K562 (cell line): ENCODE results near the gene LMLN. TPM values are rescaled to one million over a fixed set of nuclear protein-coding genes. Genes with fewer than 3 reads are reported as not detected.

Experiments used
- ATAC-seq: fragments of 200-7000 bp; cut with Tn5 transposase; 3 replicates; pipeline ENCODE4 v1.9.1; 2020; ENCODE audit warnings: moderate library complexity
- BruUV-seq: library from RNA; stranded (reverse); fragments of 400-500 nt; replicated peaks from 2 replicates; lab custom pipeline; 2021; lab: Mats Ljungman, UMichigan
- CTCF ChIA-PET: fragments of 300-600 bp; formaldehyde crosslinking; extraction: SDS; loops from one replicate; lab custom pipeline; 2021; ENCODE audit warnings: low intra/inter-chr PET ratio; lab: Yijun Ruan, JAX
- POLR2A ChIA-PET: fragments of 300-600, 350-650 bp; sonication (Branson Sonifier 250); formaldehyde crosslinking; extraction: SDS; loops from one replicate; lab custom pipeline; 2021; ENCODE audit warnings: antibody characterized with exemption, inconsistent platforms; lab: Yijun Ruan, JAX
- DNase-seq, 4 experiments: peaks; one replicate each; pipeline versions ENCODE4 v3.0.0 to v3.0.0-alpha.2; 2011 to 2018; ENCODE audit warnings: low spot score in 3 of 4, mixed read lengths in 3 of 4; ENCODE audit errors: extremely low read depth in 1 of 4
- FAIRE-seq: peaks from 2 replicates; lab custom pipeline; 2011; peaks lifted over from hg19 to GRCh38; lab: Jason Lieb, UNC
- H2AFZ ChIP-seq: 2 replicates; pipeline ENCODE4 v1.6.0; 2011; ENCODE audit warnings: low read depth, low read length, control low read depth, inconsistent platforms
- H3K27ac ChIP-seq: fragments of 200-600 bp; 3 replicates; pipeline ENCODE4 v1.8.0; 2011; ENCODE audit warnings: low read depth, mild to moderate bottlenecking, control low read depth, inconsistent platforms, low read length, moderate library complexity, mixed read lengths; ENCODE audit errors: extremely low read depth
- H3K27me3 ChIP-seq, 2 experiments: fragments of 300-600 bp in 1 of 2; 2 replicates in 1 of 2; 3 replicates in 1 of 2; pipeline versions ENCODE4 v1.6.0 to v1.8.0; 2011; ENCODE audit warnings: inconsistent platforms in 2 of 2, low read length in 2 of 2, mild to moderate bottlenecking in 1 of 2, mixed read lengths in 1 of 2, moderate library complexity in 1 of 2; ENCODE audit not compliant: control insufficient read depth in 2 of 2, insufficient read depth in 2 of 2
- H3K36me3 ChIP-seq: fragments of 300-600 bp; 3 replicates; pipeline ENCODE4 v1.8.0; 2011; ENCODE audit warnings: mild to moderate bottlenecking, low read length, inconsistent platforms; ENCODE audit not compliant: control insufficient read depth, insufficient read depth
- H3K4me1 ChIP-seq, 2 experiments: fragments of 200-600 bp in 1 of 2; replicated peaks in 1 of 2; 2 replicates in 1 of 2; 3 replicates in 1 of 2; pipeline versions ENCODE4 v1.5.1 to v1.8.0; 2011; ENCODE audit warnings: inconsistent platforms in 2 of 2, low read length in 2 of 2, mild to moderate bottlenecking in 1 of 2, mixed read lengths in 1 of 2, moderate library complexity in 1 of 2; ENCODE audit not compliant: control insufficient read depth in 2 of 2, insufficient read depth in 2 of 2
- H3K4me2 ChIP-seq: 2 replicates; pipeline ENCODE4 v1.6.1; 2011; ENCODE audit warnings: low read length, control low read depth, inconsistent platforms, mixed read lengths; ENCODE audit not compliant: insufficient read depth
- H3K4me3 ChIP-seq: fragments of 200-600 bp; sonication (generic), shearing (Covaris generic); 2 replicates; pipeline ENCODE4 v1.5.1; 2016; ENCODE audit warnings: control low read depth, inconsistent platforms
- H3K79me2 ChIP-seq: fragments of 200-600 bp; 3 replicates; pipeline ENCODE4 v1.8.0; 2011; ENCODE audit warnings: low read length, inconsistent platforms; ENCODE audit not compliant: control insufficient read depth, insufficient read depth
- H3K9ac ChIP-seq, 2 experiments: 2 replicates each; pipeline versions ENCODE4 v1.6.0 to v1.6.1; 2011; ENCODE audit warnings: low read depth in 2 of 2, low read length in 2 of 2, control low read depth in 1 of 2, inconsistent platforms in 1 of 2, mild to moderate bottlenecking in 1 of 2, mixed read lengths in 1 of 2; ENCODE audit not compliant: insufficient read depth in 1 of 2
- H3K9me1 ChIP-seq: one replicate; pipeline ENCODE4 v1.6.0; 2011; ENCODE audit warnings: inconsistent platforms, mild to moderate bottlenecking, low read length, moderate library complexity; ENCODE audit not compliant: control insufficient read depth, insufficient read depth
- H3K9me3 ChIP-seq: replicated peaks from 2 replicates; pipeline ENCODE4 v1.5.1; 2011; ENCODE audit warnings: low read depth, low read length, inconsistent platforms; ENCODE audit not compliant: control insufficient read depth, insufficient read depth
- H4K20me1 ChIP-seq: replicated peaks from 2 replicates; pipeline ENCODE4 v1.6.1; 2011; ENCODE audit warnings: low read length, inconsistent platforms, mixed read lengths; ENCODE audit not compliant: control insufficient read depth, insufficient read depth
- BDP1 ChIP-seq: IDR thresholded peaks from 3 replicates; pipeline ENCODE4 v1.6.1; 2011; ENCODE audit not compliant: insufficient read length, insufficient read depth
- CTCFL ChIP-seq: IDR thresholded peaks from 2 replicates; pipeline ENCODE4 v1.6.1; 2011; ENCODE audit warnings: borderline replicate concordance, low read depth, mild to moderate bottlenecking, moderate library complexity, low read length; ENCODE audit not compliant: insufficient read depth, poor library complexity, severe bottlenecking
- DDX20 ChIP-seq: fragments of 450-650 bp; IDR thresholded peaks from 2 replicates; pipeline ENCODE4 v1.6.1; 2016; ENCODE audit warnings: missing genetic modification characterization, low read depth, mild to moderate bottlenecking, missing compliant biosample characterization, moderate library complexity
- ESRRB ChIP-seq: fragments of 250-450 bp; sonication (Bioruptor Pico); IDR thresholded peaks from 2 replicates; pipeline ENCODE4 v1.5.0; 2020; ENCODE audit warnings: mild to moderate bottlenecking, moderate library complexity, borderline replicate concordance
- KLF16 ChIP-seq: IDR thresholded peaks from 2 replicates; pipeline ENCODE4 v1.6.1; 2016; ENCODE audit warnings: antibody characterized with exemption
- MLLT1 ChIP-seq, 2 experiments: fragments of 450-650 bp; IDR thresholded peaks; 2 replicates each; pipeline ENCODE4 v1.6.1; 2016
- PHTF2 ChIP-seq: fragments of 250-450 bp; sonication (Bioruptor Pico); IDR thresholded peaks from 2 replicates; pipeline ENCODE4 v1.5.0; 2021; ENCODE audit warnings: mild to moderate bottlenecking
- RBBP5 ChIP-seq: fragments of 200-600 bp; sonication (generic); IDR thresholded peaks from 2 replicates; pipeline ENCODE4 v1.6.1; 2012; ENCODE audit warnings: borderline replicate concordance, mild to moderate bottlenecking, low read length, control low read depth, inconsistent platforms; ENCODE audit not compliant: insufficient read depth, poor library complexity, severe bottlenecking
- SIN3A ChIP-seq, 2 experiments: fragments of 150-350 bp in 1 of 2; IDR thresholded peaks; 2 replicates each; pipeline ENCODE4 v1.6.1; 2011 to 2016; ENCODE audit warnings: borderline replicate concordance in 2 of 2, low read depth in 2 of 2, low read length in 2 of 2, mild to moderate bottlenecking in 2 of 2, moderate library complexity in 2 of 2; ENCODE audit not compliant: control insufficient read depth in 1 of 2
- SMAD3 ChIP-seq: fragments of 450-650 bp; formaldehyde crosslinking; conservative IDR thresholded peaks from 2 replicates; pipeline ENCODE4 v1.4.0; 2020; ENCODE audit warnings: mild to moderate bottlenecking
- USF2 ChIP-seq: sonication (generic); formaldehyde crosslinking; IDR thresholded peaks from 2 replicates; pipeline ENCODE4 v1.5.0; 2020; ENCODE audit warnings: missing genetic modification reagents
- WHSC1 ChIP-seq: IDR thresholded peaks from one replicate; pipeline ENCODE4 v1.6.1; 2012; ENCODE audit warnings: low read length, control low read depth, inconsistent platforms
- ZNF165 ChIP-seq: fragments of 250-450 bp; sonication (Bioruptor Pico); IDR thresholded peaks from 2 replicates; pipeline ENCODE4 v1.4.0; 2020; ENCODE audit warnings: borderline replicate concordance
- ZNF280B ChIP-seq: fragments of 250-450 bp; sonication (Bioruptor Pico); IDR thresholded peaks from 2 replicates; pipeline ENCODE4 v1.5.1; 2021; ENCODE audit warnings: mild to moderate bottlenecking
- ZNF436 ChIP-seq: fragments of 250-450, 450-650 bp; sonication (Bioruptor Pico); formaldehyde crosslinking; IDR thresholded peaks from 2 replicates; pipeline ENCODE4 v1.7.0; 2020; ENCODE audit warnings: mild to moderate bottlenecking
- ZNF79 ChIP-seq: fragments of 250-450 bp; sonication (Bioruptor Pico); IDR thresholded peaks from 2 replicates; pipeline ENCODE4 v1.4.0; 2020; ENCODE audit warnings: low read depth, mild to moderate bottlenecking, moderate library complexity
- WGBS: fragments of 100-300 bp; shearing (Covaris generic); methylation state at CpG from one replicate; pipeline ENCODE4 v1.1.6; 2016; ENCODE audit warnings: low coverage, mixed read lengths; ENCODE audit not compliant: insufficient coverage; ENCODE audit errors: missing lambda C conversion rate; 5-methylcytosine and 5-hydroxymethylcytosine counted together
- in situ Hi-C: fragments of 300-500 bp; cut with MboI; formaldehyde crosslinking; loops from 4 replicates; pipeline ENCODE4 v1.15.0; 2018; ENCODE audit warnings: inconsistent platforms, mixed read lengths
- intact Hi-C: fragments of 100-400 bp; cut with micrococcal nuclease; formaldehyde crosslinking; loops from 2 replicates; pipeline ENCODE4 v1.14.2; 2022
- polyA plus RNA-seq, 8 experiments: library from polyadenylated mRNA; depleted of rRNA in 4 of 8; stranded (reverse) in 5 of 8; unstranded in 3 of 8; fragments of >200 nt; fragmentation: Nextera tagmentation in 2 of 8; fragmentation: Illumina TruSeq in 1 of 8; extraction: Ambion mirVana in 2 of 8; extraction: Trizol in 1 of 8; gene quantifications; 2 replicates each; pipeline versions ENCODE4 v1.2.1 to v1.2.3, GENCODE V29; 2011 to 2014; ENCODE audit warnings: inconsistent platforms in 1 of 8, missing spikeins in 1 of 8
- total RNA-seq, 7 experiments: library from RNA; depleted of rRNA in 6 of 7; stranded (reverse); fragments of >200 nt in 6 of 7; fragmentation: Illumina TruSeq in 2 of 7; extraction: Trizol in 2 of 7; gene quantifications; 2 replicates each; pipeline versions ENCODE4 v1.2.1 to v1.2.3, GENCODE V29; 2011 to 2021; ENCODE audit warnings: low replicate concordance in 1 of 7

The LMLN gene
- total and polyA plus RNA-seq, 9 of the 15 experiments (the other 6 are each of a cell fraction or from before 2014, with no cell fraction given), result 2.2 to 15.9 (median 6.9) TPM

DNA sequence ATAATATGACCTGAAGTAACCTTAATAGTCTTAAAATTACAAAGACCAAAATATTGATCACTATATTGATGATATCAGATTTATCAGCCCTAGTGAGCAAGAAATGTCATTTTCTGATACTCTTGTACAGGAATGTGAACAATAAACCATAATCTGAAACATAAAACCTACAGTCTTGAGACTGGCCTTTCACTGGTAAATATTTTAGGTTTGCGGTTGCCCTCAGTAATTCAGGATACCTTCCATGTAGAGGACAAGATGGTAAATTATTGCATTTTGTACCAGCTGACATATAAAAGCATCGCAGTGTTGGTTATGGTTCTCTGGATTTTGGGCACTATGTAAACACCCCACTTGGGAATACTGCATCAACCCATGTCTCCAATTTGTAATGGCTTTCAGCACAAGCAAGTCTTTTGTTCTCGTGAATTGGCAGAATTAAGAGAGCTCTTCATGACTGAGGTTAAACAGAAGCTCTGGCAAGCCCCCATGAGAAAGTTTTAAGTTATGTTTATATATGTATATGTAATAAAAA, 128.5 kb downstream of the LMLN start:
- no peak for DNase-seq
- Histone ChIP-seq H3K9ac (no peak overlapping the region), H3K9me3 (peaks cover 2% of the 10 kb centered on the region; the same call in 1 of the 2 replicates), H3K27ac (no peak overlapping the region), H3K4me2 (no peak overlapping the region), H3K4me3 (no peak overlapping the region), H3K9me1 (no peaks in the 10 kb centered on the region), H3K4me1 (peaks cover 0 to 3% of the 10 kb centered on the region in 2 experiments; a peak in 2 of 5 replicates), H3K79me2 (no peaks in the 10 kb centered on the region), H3K27me3 (no peaks in the 10 kb centered on the region), H2AFZ (no peak overlapping the region), H4K20me1 (no peaks in the 10 kb centered on the region), H3K36me3 (no peaks in the 10 kb centered on the region)
- in situ Hi-C loops, result no loop called here
- 68% methylated on average over 3 of the region's 3 CpGs for WGBS
- ChIA-PET POLR2A (interaction anchor here (1.0 kb wide), 1 partner anchor 138 kb away, joined by 3 read pairs; no protein-coding TSS in a partner anchor), CTCF (no interaction called here)
- no peak for FAIRE-seq
- no TSS peak for BruUV-seq
- no peak for ATAC-seq
- TF ChIP-seq DDX20 (tag) (no peak), MLLT1 (IDR thresholded peaks at IDR 0.05) (no peak), WHSC1 (no peak), ESRRB (no peak), KLF16 (no peak), SIN3A (IDR thresholded peaks at IDR 0.05; ENCODE audit: borderline replicate concordance in 2 of 2, control insufficient read depth in 1 of 2, low read depth in 2 of 2, low read length in 2 of 2) (no peak), USF2 (CRISPR knock-in tag) (no peak), RBBP5 (no peak), ZNF79 (no peak), ZNF165 (CRISPR knock-in tag) (no peak), CTCFL (no peak), PHTF2 (CRISPR knock-in tag) (no peak), ZNF436 (CRISPR knock-in tag) (no peak), BDP1 (no peak), ZNF280B (CRISPR knock-in tag) (no peak), SMAD3 (CRISPR knock-in tag) (no peak)
- intact Hi-C loops, result no loop called here
